ENCODE measurements around the gene CDK6.
"Not testable (repeated sequence)": the region's sequence is repeated elsewhere in the genome, so short reads cannot be mapped to it uniquely, and the experiment has no call there.

Gene CDK6

GRCh38 chr7:92767437-92767836 is 68.9 kb downstream of the CDK6 start:
- in situ Hi-C loops (cut with HindIII; ENCODE audit: low sequenced_read_pairs), result no loop called here

GRCh38 chr7:92766461-92767003 is 69.8 kb downstream of the CDK6 start:
- in situ Hi-C loops (cut with HindIII; ENCODE audit: low sequenced_read_pairs), result no loop called here

GRCh38 chr7:92765725-92766124 is 70.6 kb downstream of the CDK6 start:
- in situ Hi-C loops (cut with HindIII; ENCODE audit: low sequenced_read_pairs), result no loop called here

GRCh38 chr7:92763636-92764423 is 72.5 kb downstream of the CDK6 start:
- in situ Hi-C loops (cut with HindIII; ENCODE audit: low sequenced_read_pairs), result no loop called here

- in situ Hi-C loops (cut with HindIII; ENCODE audit: low sequenced_read_pairs), result no loop called here
These were observed 73.5 kb downstream of the CDK6 start for GRCh38 chr7:92762851-92763250.

GRCh38 chr7:92761391-92762097 is 74.8 kb downstream of the CDK6 start:
- in situ Hi-C loops (cut with HindIII; ENCODE audit: low sequenced_read_pairs), result no loop called here

- in situ Hi-C loops (cut with HindIII; ENCODE audit: low sequenced_read_pairs), result no loop called here
These were observed 77.5 kb downstream of the CDK6 start for GRCh38 chr7:92758796-92759431.

- in situ Hi-C loops (cut with HindIII; ENCODE audit: low sequenced_read_pairs), result not testable (repeated sequence)
These were observed 79.0 kb downstream of the CDK6 start for GRCh38 chr7:92757311-92757910.

- in situ Hi-C loops (cut with HindIII; ENCODE audit: low sequenced_read_pairs), result no loop called here
These were observed 80.7 kb downstream of the CDK6 start for GRCh38 chr7:92755680-92756079.

GRCh38 chr7:92754919-92755581 is 81.3 kb downstream of the CDK6 start:
- in situ Hi-C loops (cut with HindIII; ENCODE audit: low sequenced_read_pairs), result no loop called here

- in situ Hi-C loops (cut with HindIII; ENCODE audit: low sequenced_read_pairs), result no loop called here
These were observed 82.8 kb downstream of the CDK6 start for GRCh38 chr7:92753614-92754013.

- in situ Hi-C loops (cut with HindIII; ENCODE audit: low sequenced_read_pairs), result no loop called here
These were observed 84.2 kb downstream of the CDK6 start for GRCh38 chr7:92751902-92752901.

- in situ Hi-C loops (cut with HindIII; ENCODE audit: low sequenced_read_pairs), result no loop called here
These were observed 85.4 kb downstream of the CDK6 start for GRCh38 chr7:92750946-92751345.

- in situ Hi-C loops (cut with HindIII; ENCODE audit: low sequenced_read_pairs), result no loop called here
These were observed 85.9 kb downstream of the CDK6 start for GRCh38 chr7:92750447-92750839.

- in situ Hi-C loops (cut with HindIII; ENCODE audit: low sequenced_read_pairs), result no loop called here
These were observed 86.4 kb downstream of the CDK6 start for GRCh38 chr7:92749832-92750446.

- in situ Hi-C loops (cut with HindIII; ENCODE audit: low sequenced_read_pairs), result no loop called here
These were observed 87.0 kb downstream of the CDK6 start for GRCh38 chr7:92749327-92749755.

GRCh38 chr7:92748495-92748894 is 87.9 kb downstream of the CDK6 start:
- in situ Hi-C loops (cut with HindIII; ENCODE audit: low sequenced_read_pairs), result no loop called here

- in situ Hi-C loops (cut with HindIII; ENCODE audit: low sequenced_read_pairs), result no loop called here
These were observed 89.1 kb downstream of the CDK6 start for GRCh38 chr7:92747041-92747835.
